Uterus (tissue), 2 donors: ENCODE results near the gene FUCA1.

ENCODE experiments used
- CTCF ChIP-seq, 4 experiments: fragments of 200-600 bp in 2 of 4; fragments of 450-650 bp in 2 of 4; sonication (generic) in 2 of 4; IDR thresholded peaks; one replicate each; pipeline ENCODE4 v1.5.1; 2016 to 2019; ENCODE audit warnings: antibody characterized with exemption in 4 of 4, mild to moderate bottlenecking in 2 of 4, moderate library complexity in 1 of 4
- POLR2A ChIP-seq, 2 donors: fragments of 450-650 bp; IDR thresholded peaks; one replicate each; pipeline ENCODE4 v1.6.1; 2016; ENCODE audit warnings: antibody characterized with exemption in 2 of 2, mild to moderate bottlenecking in 1 of 2, moderate library complexity in 1 of 2

DNA sequence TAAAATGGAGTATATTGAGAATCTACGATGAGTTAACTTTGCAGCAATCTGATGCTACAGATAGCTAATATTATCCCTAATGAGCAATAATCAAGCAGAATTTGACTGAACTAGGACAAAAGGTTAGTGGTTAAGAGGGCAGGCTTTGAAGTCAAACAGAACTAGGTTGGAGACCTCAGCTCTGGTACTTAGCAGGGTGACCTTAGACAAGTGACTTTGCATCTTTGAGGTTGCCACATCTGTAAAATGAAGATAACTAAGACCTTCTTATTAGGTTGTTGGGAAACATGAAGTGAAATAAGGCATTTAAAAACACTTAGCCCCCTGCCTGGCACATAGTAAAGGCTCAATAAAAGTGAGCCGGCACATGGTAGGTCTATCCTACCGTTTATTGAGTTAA, 4.3 kb upstream of the FUCA1 start:
- TF ChIP-seq CTCF (IDR thresholded peaks at IDR 0.05), result no peak
- TF ChIP-seq POLR2A (IDR thresholded peaks at IDR 0.05), result no peak
